ENCODE measurements around the gene CPNE6.

CPNE6 gene

GRCh38 chr14:24078146-24078545, 6.8 kb downstream of the CPNE6 start:
- no peaks in the 10 kb centered on the region for H3F3A ChIP-seq (ENCODE audit: insufficient read depth, low read length)
- no peak overlapping the region for H3K9ac ChIP-seq (ENCODE audit: low read length)
- H3K79me2 ChIP-seq (ENCODE audit: insufficient read depth, low read length) = no peaks in the 10 kb centered on the region
- H3K9me2 ChIP-seq (ENCODE audit: low read depth, low read length) = no peaks in the 10 kb centered on the region
- no peak overlapping the region for H3K4me3 ChIP-seq (ENCODE audit: low read depth, low read length, poor library complexity, severe bottlenecking)
- H3K36me3 ChIP-seq (ENCODE audit: insufficient read depth, low read length) = no peaks in the 10 kb centered on the region
- no peak overlapping the region for H2AFZ ChIP-seq (ENCODE audit: low read length)
- H3K4me1 ChIP-seq (ENCODE audit: insufficient read depth, low read length, severe bottlenecking) = peaks cover 19% of the 10 kb centered on the region
- no peaks in the 10 kb centered on the region for H4K20me1 ChIP-seq (ENCODE audit: insufficient read depth, low read length)
- no peak overlapping the region for H3K27ac ChIP-seq (ENCODE audit: low read depth, low read length, poor library complexity, severe bottlenecking)
- no peak for TF ChIP-seq EZH2 (IDR thresholded peaks at IDR 0.05; ENCODE audit: borderline replicate concordance, low read length)
- TF ChIP-seq CTCF (IDR thresholded peaks at IDR 0.05; ENCODE audit: low read length) = no peak
- peaks cover 7% of the 10 kb centered on the region; the same call in 1 of the 2 replicates for H3K27me3 ChIP-seq (ENCODE audit: insufficient read depth, low read length)
- no peaks in the 10 kb centered on the region for H3K9me3 ChIP-seq (ENCODE audit: low read length)
- no peak overlapping the region for H3K4me2 ChIP-seq (ENCODE audit: low read length)

DNA sequence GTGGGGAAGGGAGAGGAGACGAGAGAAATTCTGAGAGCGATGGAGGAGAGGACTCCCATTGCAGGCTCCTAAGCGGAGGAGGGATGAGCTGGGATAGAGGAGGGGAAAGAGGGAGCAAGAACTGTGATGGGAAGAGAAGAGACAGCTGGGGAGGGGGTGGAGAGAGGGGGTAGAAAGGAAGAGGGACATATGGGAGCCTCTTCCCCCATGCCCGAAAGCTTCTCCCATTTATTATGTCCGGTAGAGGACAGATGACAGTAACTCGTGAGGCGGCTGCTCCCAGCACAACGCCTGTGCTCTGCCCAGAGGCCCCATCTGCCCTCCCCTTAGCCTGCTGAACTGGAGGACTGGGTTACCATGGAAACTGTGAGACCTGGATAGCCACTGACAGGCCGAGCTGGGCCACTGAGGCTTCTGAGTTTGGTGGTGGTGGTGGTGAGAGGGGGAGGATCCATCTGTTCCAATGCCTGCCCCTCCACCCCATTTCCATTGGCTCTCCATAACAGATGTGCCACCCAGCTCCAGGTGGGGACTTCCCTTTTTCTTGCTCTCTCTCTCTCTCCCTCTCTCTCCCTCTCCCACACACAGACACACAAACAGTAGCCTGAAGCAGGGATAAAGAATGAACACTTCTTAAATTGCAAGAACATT, 8.3 kb downstream of the CPNE6 start:
- no peak overlapping the region for H3K4me3 ChIP-seq (ENCODE audit: low read depth, low read length, poor library complexity, severe bottlenecking)
- 0 out of 2 replicates have a peak, but pooled peaks cover 7% of the 10 kb centered on the region for H3K27me3 ChIP-seq (ENCODE audit: insufficient read depth, low read length)

DNA sequence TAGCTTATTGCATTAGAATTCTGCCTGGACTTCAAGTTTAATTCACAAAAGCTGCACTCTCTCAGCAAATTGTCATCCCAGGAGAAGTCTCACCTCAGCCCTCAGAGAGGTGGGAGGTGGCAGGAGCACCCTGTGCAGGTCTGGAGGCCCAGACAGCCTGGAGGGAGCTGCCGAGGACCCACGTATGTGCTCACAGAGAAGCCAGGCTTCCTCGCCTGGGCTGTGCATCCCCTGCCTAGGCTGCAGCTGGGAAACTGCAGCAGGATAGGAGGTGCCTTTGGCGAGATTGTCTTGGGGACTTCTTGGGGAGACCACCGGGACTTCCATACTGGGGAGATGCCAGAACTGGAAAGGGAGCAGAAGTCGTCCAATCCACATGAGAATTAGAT, 8.8 kb downstream of the CPNE6 start:
- H4K20me1 ChIP-seq (ENCODE audit: insufficient read depth, low read length) = no peaks in the 10 kb centered on the region
- H3K9ac ChIP-seq (ENCODE audit: low read length) = peak overlapping the region; percentile 69; the same call in 1 of the 2 replicates
- no peak overlapping the region for H3K4me3 ChIP-seq (ENCODE audit: low read depth, low read length, poor library complexity, severe bottlenecking)
- no peaks in the 10 kb centered on the region for H3F3A ChIP-seq (ENCODE audit: insufficient read depth, low read length)
- no peaks in the 10 kb centered on the region for H3K9me2 ChIP-seq (ENCODE audit: low read depth, low read length)
- no peak overlapping the region for H3K27ac ChIP-seq (ENCODE audit: low read depth, low read length, poor library complexity, severe bottlenecking)
- peaks cover 19% of the 10 kb centered on the region for H3K4me1 ChIP-seq (ENCODE audit: insufficient read depth, low read length, severe bottlenecking)
- H3K79me2 ChIP-seq (ENCODE audit: insufficient read depth, low read length) = no peaks in the 10 kb centered on the region
- no peak overlapping the region for H2AFZ ChIP-seq (ENCODE audit: low read length)
- H3K4me2 ChIP-seq (ENCODE audit: low read length) = peak overlapping the region; percentile 95; the same call in 1 of the 2 replicates
- H3K9me3 ChIP-seq (ENCODE audit: low read length) = no peaks in the 10 kb centered on the region
- TF ChIP-seq EZH2 (IDR thresholded peaks at IDR 0.05; ENCODE audit: borderline replicate concordance, low read length) (no peak), CTCF (IDR thresholded peaks at IDR 0.05; ENCODE audit: low read length) (no peak)
- 0 out of 2 replicates have a peak, but pooled peaks cover 7% of the 10 kb centered on the region for H3K27me3 ChIP-seq (ENCODE audit: insufficient read depth, low read length)
- no peaks in the 10 kb centered on the region for H3K36me3 ChIP-seq (ENCODE audit: insufficient read depth, low read length)

More for the DNA sequence above, 8.3 kb downstream of the CPNE6 start:
- Histone ChIP-seq H3K4me2 (ENCODE audit: low read length) (no peak overlapping the region), H3K36me3 (ENCODE audit: insufficient read depth, low read length) (no peaks in the 10 kb centered on the region), H3K9ac (ENCODE audit: low read length) (no peak overlapping the region), H3F3A (ENCODE audit: insufficient read depth, low read length) (no peaks in the 10 kb centered on the region), H3K9me3 (ENCODE audit: low read length) (no peaks in the 10 kb centered on the region), H3K9me2 (ENCODE audit: low read depth, low read length) (no peaks in the 10 kb centered on the region), H4K20me1 (ENCODE audit: insufficient read depth, low read length) (no peaks in the 10 kb centered on the region), H3K79me2 (ENCODE audit: insufficient read depth, low read length) (no peaks in the 10 kb centered on the region), H2AFZ (ENCODE audit: low read length) (no peak overlapping the region), H3K4me1 (ENCODE audit: insufficient read depth, low read length, severe bottlenecking) (peaks cover 19% of the 10 kb centered on the region), H3K27ac (ENCODE audit: low read depth, low read length, poor library complexity, severe bottlenecking) (no peak overlapping the region)
- TF ChIP-seq CTCF (IDR thresholded peaks at IDR 0.05; ENCODE audit: low read length) (no peak), EZH2 (IDR thresholded peaks at IDR 0.05; ENCODE audit: borderline replicate concordance, low read length) (no peak)

Measured in OCI-LY1 (cell line).